ENCODE measurements around the gene SDHAF1.
"Not testable (repeated sequence)": the region's sequence is repeated elsewhere in the genome, so short reads cannot be mapped to it uniquely, and the experiment has no call there.

SDHAF1 gene

GRCh38 chr19:35995048-35995993 is at the start of gene SDHAF1:
Gene SDHAF1 (plus strand): TSS chr19:35995188. CDS start chr19:35995275, 87 bp downstream.
- DNase-seq (ENCODE audit: low spot score), result peak; percentile 96

GRCh38 chr19:35946203-35946602 is 48.8 kb upstream of the SDHAF1 start:
- no peak for DNase-seq (ENCODE audit: low spot score)

GRCh38 chr19:35949131-35949530 is 45.9 kb upstream of the SDHAF1 start:
- DNase-seq (ENCODE audit: low spot score), result no peak

- no peak for DNase-seq (ENCODE audit: low spot score)
Observed at GRCh38 chr19:35955881-35956634, 38.9 kb upstream of the SDHAF1 start.

- not testable (repeated sequence) for DNase-seq (ENCODE audit: low spot score)
Observed at GRCh38 chr19:35957411-35957810, 37.6 kb upstream of the SDHAF1 start.

GRCh38 chr19:35958660-35959039 is 36.3 kb upstream of the SDHAF1 start:
- DNase-seq (ENCODE audit: low spot score), result no peak

- DNase-seq (ENCODE audit: low spot score), result peak; percentile 10
Observed at GRCh38 chr19:35959040-35959967, 35.7 kb upstream of the SDHAF1 start.

GRCh38 chr19:35959968-35960320 is 35.0 kb upstream of the SDHAF1 start:
- no peak for DNase-seq (ENCODE audit: low spot score)

GRCh38 chr19:35960432-35960972 is 34.5 kb upstream of the SDHAF1 start:
- DNase-seq (ENCODE audit: low spot score), result no peak

GRCh38 chr19:35963514-35963913 is 31.5 kb upstream of the SDHAF1 start:
- no peak for DNase-seq (ENCODE audit: low spot score)

- DNase-seq (ENCODE audit: low spot score), result no peak
Observed at GRCh38 chr19:35966771-35967170, 28.2 kb upstream of the SDHAF1 start.

GRCh38 chr19:35973487-35973886 is 21.5 kb upstream of the SDHAF1 start:
- DNase-seq (ENCODE audit: low spot score), result no peak

- DNase-seq (ENCODE audit: low spot score), result no peak
Observed at GRCh38 chr19:35975608-35976214, 19.3 kb upstream of the SDHAF1 start.

GRCh38 chr19:35977446-35978222 is 17.4 kb upstream of the SDHAF1 start:
- no peak for DNase-seq (ENCODE audit: low spot score)

GRCh38 chr19:35978271-35978670 is 16.7 kb upstream of the SDHAF1 start:
- no peak for DNase-seq (ENCODE audit: low spot score)

GRCh38 chr19:35978832-35979365 is 16.1 kb upstream of the SDHAF1 start:
- no peak for DNase-seq (ENCODE audit: low spot score)

- not testable (repeated sequence) for DNase-seq (ENCODE audit: low spot score)
Observed at GRCh38 chr19:35980997-35981396, 14.0 kb upstream of the SDHAF1 start.

GRCh38 chr19:35983177-35983576 is 11.8 kb upstream of the SDHAF1 start:
- no peak for DNase-seq (ENCODE audit: low spot score)

- DNase-seq (ENCODE audit: low spot score), result no peak
Observed at GRCh38 chr19:35986111-35986510, 8.9 kb upstream of the SDHAF1 start.
